Activated naive CD4-positive, alpha-beta T cell treated with anti-CD3 and anti-CD28 coated beads, Interleukin-2, amount 50 U/mL, for 16 hours (primary cell): ENCODE data around the gene ST8SIA5.

ENCODE experiments used
- DNase-seq: peaks from one replicate; pipeline ENCODE4 v3.0.0-alpha.2; 2020

The ST8SIA5 gene

GRCh38 chr18:46705521-46705920, 51.3 kb downstream of the ST8SIA5 start:
- no peak for DNase-seq

- DNase-seq, result no peak
Measured at GRCh38 chr18:46704816-46705215, 52.0 kb downstream of the ST8SIA5 start.

GRCh38 chr18:46704189-46704588, 52.7 kb downstream of the ST8SIA5 start:
- no peak for DNase-seq

- DNase-seq, result no peak
Measured at GRCh38 chr18:46702471-46702870, 54.4 kb downstream of the ST8SIA5 start.

- DNase-seq, result no peak
Measured at GRCh38 chr18:46700066-46700824, 56.6 kb downstream of the ST8SIA5 start.

GRCh38 chr18:46696702-46697101, 60.2 kb downstream of the ST8SIA5 start:
- no peak for DNase-seq

GRCh38 chr18:46696268-46696667, 60.6 kb downstream of the ST8SIA5 start:
- no peak for DNase-seq

GRCh38 chr18:46693996-46694395, 62.9 kb downstream of the ST8SIA5 start:
- DNase-seq, result no peak

GRCh38 chr18:46688853-46689525, 67.9 kb downstream of the ST8SIA5 start:
- DNase-seq, result no peak

- no peak for DNase-seq
Measured at GRCh38 chr18:46686186-46686585, 70.7 kb downstream of the ST8SIA5 start.

GRCh38 chr18:46683252-46683651, 73.6 kb downstream of the ST8SIA5 start:
- DNase-seq, result no peak

GRCh38 chr18:46680784-46681695, 75.8 kb downstream of the ST8SIA5 start:
- no peak for DNase-seq

- no peak for DNase-seq
Measured at GRCh38 chr18:46679846-46680598, 76.8 kb downstream of the ST8SIA5 start.

- DNase-seq, result no peak
Measured at GRCh38 chr18:46678785-46679399, 78.0 kb downstream of the ST8SIA5 start.

GRCh38 chr18:46678041-46678440, 78.8 kb downstream of the ST8SIA5 start:
- no peak for DNase-seq

- no peak for DNase-seq
Measured at GRCh38 chr18:46677611-46678010, 79.2 kb downstream of the ST8SIA5 start.

- no peak for DNase-seq
Measured at GRCh38 chr18:46676182-46676835, 80.5 kb downstream of the ST8SIA5 start.

GRCh38 chr18:46675112-46675511, 81.7 kb downstream of the ST8SIA5 start:
- no peak for DNase-seq

GRCh38 chr18:46672062-46672970, 84.5 kb downstream of the ST8SIA5 start:
- DNase-seq, result no peak

- DNase-seq, result no peak
Measured at GRCh38 chr18:46668694-46669093, 88.2 kb downstream of the ST8SIA5 start.

- no peak for DNase-seq
Measured at GRCh38 chr18:46668135-46668534, 88.7 kb downstream of the ST8SIA5 start.
